Adipocyte (in vitro differentiated cells): ENCODE data around the gene CACNB2.
A peak's percentile ranks its signal among the peaks of the same experiment; 100 is the strongest.
"Not testable (repeated sequence)": the region's sequence is repeated elsewhere in the genome, so short reads cannot be mapped to it uniquely, and the experiment has no call there.

ENCODE experiments used
- DNase-seq: peaks from one replicate; pipeline ENCODE4 v3.0.0-alpha.2; 2015; ENCODE audit warnings: low read depth
- H3K27me3 ChIP-seq: replicated peaks from 2 replicates; pipeline ENCODE4 v1.7.0; 2013; ENCODE audit warnings: mild to moderate bottlenecking, low read length, moderate library complexity; ENCODE audit not compliant: control insufficient read depth, insufficient read depth
- H3K36me3 ChIP-seq: 2 replicates; pipeline ENCODE4 v1.7.0; 2013; ENCODE audit warnings: low read length, mild to moderate bottlenecking, moderate library complexity; ENCODE audit not compliant: control insufficient read depth, insufficient read depth, severe bottlenecking
- H3K4me1 ChIP-seq: 2 replicates; pipeline ENCODE4 v1.7.0; 2013; ENCODE audit warnings: mild to moderate bottlenecking, low read length, moderate library complexity; ENCODE audit not compliant: control insufficient read depth, insufficient read depth
- H3K4me3 ChIP-seq: 2 replicates; pipeline ENCODE4 v1.7.0; 2013; ENCODE audit warnings: mild to moderate bottlenecking, low read length, moderate library complexity
- H3K9ac ChIP-seq: 2 replicates; pipeline ENCODE4 v1.7.0; 2013; ENCODE audit warnings: mild to moderate bottlenecking, low read length, moderate library complexity
- H3K9me3 ChIP-seq: 2 replicates; pipeline ENCODE4 v1.7.0; 2013; ENCODE audit warnings: mild to moderate bottlenecking, low read length, moderate library complexity; ENCODE audit not compliant: control insufficient read depth

The CACNB2 gene

GRCh38 chr10:18164748-18165361 lies 24.6 kb downstream of the CACNB2 start:
- Histone ChIP-seq H3K9me3 (no peaks in the 10 kb centered on the region), H3K4me3 (peak overlapping the region; percentile 64), H3K9ac (peak overlapping the region; percentile 63), H3K4me1 (peaks cover 30% of the 10 kb centered on the region), H3K36me3 (peaks cover 12% of the 10 kb centered on the region), H3K27me3 (no peaks in the 10 kb centered on the region)
- peak; percentile 89 for DNase-seq

GRCh38 chr10:18178854-18179483 lies 38.7 kb downstream of the CACNB2 start:
- peak overlapping the region; percentile 64 for H3K4me3 ChIP-seq
- peaks cover 22% of the 10 kb centered on the region for H3K4me1 ChIP-seq
- H3K9me3 ChIP-seq, result no peaks in the 10 kb centered on the region
- no peak for DNase-seq
- peak overlapping the region; percentile 72 for H3K9ac ChIP-seq
- H3K36me3 ChIP-seq, result no peaks in the 10 kb centered on the region
- H3K27me3 ChIP-seq, result no peaks in the 10 kb centered on the region

DNA sequence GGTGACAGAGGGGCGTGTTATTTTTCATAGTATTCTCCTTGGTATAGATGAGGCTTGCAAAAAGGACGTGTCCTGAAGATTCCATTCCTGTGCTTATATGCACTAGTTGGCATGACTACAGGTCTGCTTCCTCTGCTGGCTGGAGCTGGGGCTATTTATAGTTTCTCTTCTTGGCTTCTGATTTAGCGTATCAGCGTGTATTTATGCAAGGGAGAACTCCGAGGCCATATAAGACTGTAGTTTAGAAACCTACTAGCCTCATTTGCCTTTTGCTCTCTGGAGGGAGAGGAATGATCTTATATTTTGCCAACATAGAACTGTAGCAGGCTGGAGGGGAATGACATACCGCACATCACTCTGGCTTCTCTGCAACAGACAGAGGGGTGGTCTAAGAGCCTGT lies 39.7 kb downstream of the CACNB2 start:
- Histone ChIP-seq H3K4me3 (peak overlapping the region; percentile 64), H3K27me3 (no peaks in the 10 kb centered on the region)

DNA sequence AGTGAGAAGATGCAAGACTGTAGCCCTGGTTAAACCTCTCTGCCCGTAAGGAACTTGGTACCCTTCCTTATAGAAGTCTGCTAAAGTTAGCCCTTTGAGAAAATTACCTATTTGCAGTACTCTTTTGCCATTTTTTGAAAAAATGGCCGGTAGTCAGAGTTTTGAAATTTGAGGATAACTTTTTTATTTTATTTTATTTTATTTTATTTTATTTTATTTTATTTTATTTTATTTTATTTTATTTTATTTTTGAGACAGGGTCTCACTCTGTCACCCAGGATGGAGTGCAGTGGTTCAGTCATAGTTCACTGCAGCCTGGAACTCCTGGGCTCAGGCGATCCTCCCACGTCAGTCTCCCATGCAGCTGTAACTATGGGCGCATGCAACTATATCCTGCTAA lies 41.2 kb downstream of the CACNB2 start:
- not testable (repeated sequence) for H3K27me3 ChIP-seq, H3K36me3 ChIP-seq, H3K9me3 ChIP-seq, DNase-seq, H3K4me3 ChIP-seq, H3K9ac ChIP-seq
- H3K4me1 ChIP-seq, result peaks cover 22% of the 10 kb centered on the region

More for the DNA sequence above, 39.7 kb downstream of the CACNB2 start:
- no peaks in the 10 kb centered on the region for H3K9me3 ChIP-seq
- peaks cover 22% of the 10 kb centered on the region for H3K4me1 ChIP-seq
- peak; percentile 88 for DNase-seq
- peak overlapping the region; percentile 72 for H3K9ac ChIP-seq
- H3K36me3 ChIP-seq, result no peaks in the 10 kb centered on the region

- H3K9ac ChIP-seq, result no peak overlapping the region
- no peak overlapping the region for H3K4me3 ChIP-seq
- H3K36me3 ChIP-seq, result no peaks in the 10 kb centered on the region
- no peaks in the 10 kb centered on the region for H3K9me3 ChIP-seq
- peaks cover 5% of the 10 kb centered on the region for H3K27me3 ChIP-seq
- DNase-seq, result no peak
- H3K4me1 ChIP-seq, result no peaks in the 10 kb centered on the region
Measured at GRCh38 chr10:18185621-18186020, 45.4 kb downstream of the CACNB2 start.

DNA sequence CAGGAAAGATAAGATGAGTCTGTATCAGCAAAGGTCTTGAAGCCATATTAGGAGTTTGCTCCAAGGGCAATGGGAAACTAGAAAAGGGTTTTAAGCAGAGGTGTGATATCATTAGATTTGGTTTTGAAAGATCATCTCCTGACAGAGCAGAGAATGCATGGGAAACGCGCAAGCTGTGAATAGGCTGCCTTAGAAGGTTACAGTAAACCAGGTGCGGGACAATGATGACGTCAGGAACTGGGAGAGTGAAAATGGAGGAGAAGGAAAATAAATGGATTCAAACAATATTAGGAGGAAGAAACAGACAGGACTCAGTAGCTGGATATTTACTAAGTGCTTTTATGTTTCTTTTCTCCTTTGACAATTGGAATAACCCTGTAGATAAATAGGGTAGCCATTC lies 50.6 kb downstream of the CACNB2 start:
- H3K4me1 ChIP-seq, result peaks cover 16% of the 10 kb centered on the region
- no peak overlapping the region for H3K4me3 ChIP-seq
- no peaks in the 10 kb centered on the region for H3K9me3 ChIP-seq
- peaks cover 5% of the 10 kb centered on the region for H3K27me3 ChIP-seq
- no peaks in the 10 kb centered on the region for H3K36me3 ChIP-seq
- no peak overlapping the region for H3K9ac ChIP-seq
- no peak for DNase-seq

- Histone ChIP-seq H3K27me3 (no peaks in the 10 kb centered on the region), H3K9ac (no peak overlapping the region), H3K4me3 (peak overlapping the region; percentile 0), H3K9me3 (no peaks in the 10 kb centered on the region), H3K4me1 (peaks cover 29% of the 10 kb centered on the region), H3K36me3 (no peaks in the 10 kb centered on the region)
- peak; percentile 24 for DNase-seq
Measured at GRCh38 chr10:18194634-18195033, 54.4 kb downstream of the CACNB2 start.

- peak; percentile 60 for DNase-seq
- Histone ChIP-seq H3K4me3 (peak overlapping the region; percentile 0), H3K36me3 (no peaks in the 10 kb centered on the region), H3K9me3 (no peaks in the 10 kb centered on the region), H3K9ac (no peak overlapping the region), H3K4me1 (peaks cover 29% of the 10 kb centered on the region), H3K27me3 (no peaks in the 10 kb centered on the region)
Measured at GRCh38 chr10:18195060-18195799, 55.0 kb downstream of the CACNB2 start.

DNA sequence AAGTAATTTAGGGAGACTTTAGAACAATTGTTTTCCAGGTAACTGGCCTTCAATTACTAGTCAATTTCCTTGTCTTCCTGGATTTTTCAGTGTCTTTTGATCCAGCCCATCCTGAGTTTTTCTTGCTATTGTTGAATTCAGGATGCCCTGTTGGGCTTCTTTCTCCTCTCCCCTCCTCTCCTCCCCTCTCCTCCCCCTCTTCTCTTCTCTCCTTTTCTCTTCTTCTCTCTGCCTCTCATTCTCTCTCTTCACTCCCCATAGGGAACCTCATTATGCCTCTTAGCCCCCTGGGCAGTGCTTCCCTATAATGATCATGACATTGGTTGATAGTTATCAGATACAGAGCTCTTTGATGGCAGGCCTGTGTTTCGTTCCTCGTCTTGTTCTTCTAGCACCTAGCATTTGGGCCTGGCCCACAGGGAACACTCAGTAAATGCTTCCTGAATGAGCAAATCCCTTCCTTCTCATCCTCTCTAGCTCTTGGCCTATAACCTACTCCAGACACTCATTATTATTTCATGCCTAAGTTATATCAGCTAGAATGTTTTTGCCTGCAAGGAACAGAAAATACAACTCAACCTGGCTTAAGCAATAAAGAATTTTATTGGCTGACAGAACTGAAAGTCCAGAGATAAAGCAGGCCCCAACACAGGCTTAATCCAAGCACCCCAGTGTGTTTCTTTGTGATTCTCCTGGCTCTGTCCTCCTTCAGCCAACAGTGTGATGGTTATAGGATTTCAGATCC lies 56.8 kb downstream of the CACNB2 start:
- H3K9ac ChIP-seq, result no peak overlapping the region
- peaks cover 32% of the 10 kb centered on the region for H3K4me1 ChIP-seq
- peak; percentile 37 for DNase-seq
- H3K36me3 ChIP-seq, result no peaks in the 10 kb centered on the region
- H3K9me3 ChIP-seq, result no peaks in the 10 kb centered on the region
- H3K27me3 ChIP-seq, result no peaks in the 10 kb centered on the region
- no peak overlapping the region for H3K4me3 ChIP-seq

DNA sequence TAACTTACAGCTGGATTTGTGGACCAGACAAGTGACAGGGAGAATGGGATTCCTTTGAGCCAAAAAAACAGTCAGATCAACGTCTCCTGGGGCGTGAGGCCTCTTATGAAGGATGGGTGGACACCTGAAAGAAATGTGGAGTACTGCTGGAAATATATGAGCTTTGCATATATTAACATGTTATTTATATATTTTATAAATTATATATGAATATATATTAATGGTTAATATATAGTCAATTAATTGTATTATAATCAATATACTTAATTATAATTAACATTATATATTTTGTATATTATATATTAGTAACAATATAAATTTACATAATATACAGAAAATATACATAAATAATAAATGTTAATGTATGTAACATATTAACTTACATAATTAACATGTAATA lies 57.5 kb downstream of the CACNB2 start:
- no peaks in the 10 kb centered on the region for H3K36me3 ChIP-seq
- no peaks in the 10 kb centered on the region for H3K9me3 ChIP-seq
- H3K4me3 ChIP-seq, result peak overlapping the region; percentile 30
- peaks cover 40% of the 10 kb centered on the region for H3K4me1 ChIP-seq
- no peak for DNase-seq
- no peak overlapping the region for H3K9ac ChIP-seq
- H3K27me3 ChIP-seq, result no peaks in the 10 kb centered on the region

- no peak overlapping the region for H3K9ac ChIP-seq
- no peak overlapping the region for H3K4me3 ChIP-seq
- no peaks in the 10 kb centered on the region for H3K9me3 ChIP-seq
- H3K36me3 ChIP-seq, result no peaks in the 10 kb centered on the region
- no peak for DNase-seq
- peaks cover 47% of the 10 kb centered on the region for H3K4me1 ChIP-seq
- no peaks in the 10 kb centered on the region for H3K27me3 ChIP-seq
Measured at GRCh38 chr10:18201877-18202276, 61.7 kb downstream of the CACNB2 start.
